GM18498 (cell line): Measurements from ENCODE around the gene SLC30A5.
"Not testable (repeated sequence)": the region's sequence is repeated elsewhere in the genome, so short reads cannot be mapped to it uniquely, and the experiment has no call there.

Experiments used
- ATAC-seq: cut with Tn5 transposase; IDR thresholded peaks from one replicate; pipeline ENCODE4 v1.9.1; 2021; ENCODE audit warnings: mild to moderate bottlenecking, moderate library complexity; ENCODE audit not compliant: unreplicated experiment

SLC30A5 gene

DNA sequence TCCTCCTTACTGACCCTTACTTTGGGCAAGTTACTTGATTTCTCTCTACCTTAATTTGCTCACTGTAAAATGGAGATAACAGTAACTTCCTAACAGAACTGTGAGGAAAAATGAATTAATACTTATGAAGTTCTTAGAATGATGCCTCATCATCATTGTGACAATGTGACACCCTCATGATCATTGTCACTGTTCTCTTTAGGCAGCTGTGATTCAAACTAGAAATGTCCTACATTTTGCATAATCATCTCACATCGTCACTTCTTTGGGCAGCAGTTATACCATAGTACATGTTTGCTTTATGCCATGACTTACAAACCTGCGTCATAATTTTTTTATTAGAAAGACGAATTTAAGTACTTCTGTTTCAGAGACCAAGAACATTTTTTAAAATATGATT lies 9.7 kb downstream of the SLC30A5 start:
- ATAC-seq = no peak

DNA sequence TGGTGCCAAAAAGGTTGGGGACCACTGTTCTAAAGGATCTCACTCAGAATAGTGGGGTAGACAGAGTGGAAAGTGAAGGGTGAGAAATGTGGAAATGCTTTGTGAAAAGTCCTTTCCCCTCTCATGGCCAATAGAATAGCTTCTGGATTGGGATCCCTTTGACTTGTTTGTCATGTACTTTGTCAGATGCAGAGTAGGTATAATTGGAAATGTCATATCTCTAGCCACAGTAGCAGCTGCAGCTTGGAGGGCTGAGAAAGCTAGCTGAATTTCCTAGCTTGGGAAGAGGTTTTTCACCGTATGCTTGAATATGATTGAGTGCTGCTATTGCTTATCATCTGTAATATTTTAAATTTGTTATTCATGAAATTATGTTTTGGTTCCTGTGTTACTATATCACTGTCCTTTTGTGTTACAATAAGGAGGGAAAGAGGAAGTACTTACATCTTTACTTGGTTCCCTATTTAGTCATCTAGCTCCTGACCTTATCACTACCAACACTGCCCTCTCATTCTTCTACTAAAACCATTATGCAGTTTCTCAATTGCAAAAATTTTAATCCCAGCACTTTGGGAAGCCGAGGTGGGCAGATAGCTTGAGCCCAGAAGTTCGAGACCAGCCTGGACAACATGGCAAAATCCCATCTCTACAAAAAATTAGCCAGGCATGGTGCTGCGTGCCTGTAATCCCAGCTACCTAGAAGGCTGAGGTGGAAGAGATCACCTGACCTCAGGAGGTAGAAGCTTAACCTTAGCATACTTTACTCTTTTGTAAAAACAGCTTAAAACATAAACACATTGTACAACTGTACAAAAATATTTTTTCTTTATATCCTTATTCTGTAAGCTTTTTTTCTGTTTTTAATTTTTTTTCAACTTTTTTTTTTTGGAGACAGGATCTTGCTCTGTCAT lies 12.4 kb downstream of the SLC30A5 start:
- ATAC-seq = peak; percentile 86

DNA sequence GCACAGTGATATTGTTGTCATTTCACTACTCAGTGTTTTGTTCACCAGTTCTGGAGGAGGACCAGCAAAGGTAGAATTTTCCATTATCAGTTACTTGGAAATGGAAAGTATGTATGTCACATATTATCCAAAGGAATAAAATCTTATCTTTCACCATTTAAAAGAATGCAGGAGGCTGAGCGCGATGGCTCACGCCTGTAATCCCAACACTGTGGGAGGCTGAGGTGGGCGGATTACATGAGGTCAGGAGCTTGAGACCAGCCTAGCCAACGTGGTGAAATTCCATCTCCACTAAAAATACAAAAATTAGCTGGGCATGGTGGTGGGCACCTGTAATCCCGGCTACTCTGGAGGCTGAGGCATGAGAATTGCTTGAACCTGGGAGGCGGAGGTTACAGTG lies 14.6 kb downstream of the SLC30A5 start:
- not testable (repeated sequence) for ATAC-seq

DNA sequence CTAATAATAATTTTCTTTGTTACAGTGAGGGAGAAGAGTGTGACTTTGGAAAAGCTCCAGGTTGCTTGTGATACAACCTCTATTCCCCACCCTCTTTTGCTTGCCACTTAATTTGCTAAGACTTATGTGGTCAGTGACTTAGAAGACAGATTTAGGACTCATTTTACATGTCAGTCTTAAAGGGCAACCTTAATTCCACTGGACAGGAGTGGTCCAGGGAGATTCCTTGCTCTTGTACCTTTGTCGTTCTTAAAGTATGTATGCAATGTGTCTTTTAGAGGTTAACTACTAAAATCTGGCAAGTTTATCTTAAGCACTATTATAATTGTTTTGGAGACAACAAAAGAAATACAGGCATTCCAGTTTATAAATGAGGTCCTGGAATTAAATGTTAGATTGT lies 20.0 kb downstream of the SLC30A5 start:
- no peak for ATAC-seq

DNA sequence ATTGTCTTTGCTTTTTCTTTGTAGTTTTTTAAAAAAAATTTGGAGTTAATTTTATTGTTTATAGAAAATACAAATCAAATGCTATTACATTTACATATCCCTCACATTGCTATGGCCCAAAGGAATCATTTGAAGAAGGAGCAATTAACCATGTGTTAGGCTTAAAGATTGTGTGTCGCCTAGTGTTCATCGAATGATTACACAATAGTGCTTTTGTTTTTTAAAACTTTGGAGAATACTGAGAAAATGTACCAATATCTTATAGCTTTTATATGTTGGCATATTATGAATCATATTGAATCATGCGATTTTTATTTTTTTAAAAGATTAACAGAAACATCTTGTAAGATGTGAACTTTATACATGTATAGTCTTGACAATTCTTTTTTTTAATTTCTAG lies 21.7 kb downstream of the SLC30A5 start:
- ATAC-seq = no peak

DNA sequence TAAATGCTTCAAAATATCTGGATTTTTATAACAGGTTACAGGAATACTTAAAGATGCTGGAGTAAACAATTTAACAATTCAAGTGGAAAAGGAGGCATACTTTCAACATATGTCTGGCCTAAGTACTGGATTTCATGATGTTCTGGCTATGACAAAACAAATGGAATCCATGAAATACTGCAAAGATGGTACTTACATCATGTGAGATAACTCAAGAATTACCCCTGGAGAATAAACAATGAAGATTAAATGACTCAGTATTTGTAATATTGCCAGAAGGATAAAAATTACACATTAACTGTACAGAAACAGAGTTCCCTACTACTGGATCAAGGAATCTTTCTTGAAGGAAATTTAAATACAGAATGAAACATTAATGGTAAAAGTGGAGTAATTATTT lies 35.6 kb downstream of the SLC30A5 start:
- no peak for ATAC-seq

DNA sequence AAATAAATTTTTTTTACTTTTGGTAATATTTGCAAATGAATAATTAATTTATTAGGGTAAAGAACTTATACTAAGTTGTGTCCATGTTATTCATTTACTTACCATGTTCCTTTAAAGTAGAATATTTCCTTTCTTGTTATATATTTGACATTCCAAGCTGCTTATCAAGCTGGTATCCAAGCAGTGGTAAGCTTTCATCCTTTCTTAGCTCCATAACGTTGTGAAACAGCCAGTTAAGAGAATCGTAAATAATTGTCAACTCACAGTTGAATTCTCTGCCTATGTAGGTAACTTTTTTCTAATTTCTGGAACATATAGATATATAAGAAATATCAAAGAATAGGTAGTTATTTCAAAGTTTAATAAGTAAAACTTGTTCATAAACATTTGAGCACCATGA lies 36.4 kb downstream of the SLC30A5 start:
- no peak for ATAC-seq

DNA sequence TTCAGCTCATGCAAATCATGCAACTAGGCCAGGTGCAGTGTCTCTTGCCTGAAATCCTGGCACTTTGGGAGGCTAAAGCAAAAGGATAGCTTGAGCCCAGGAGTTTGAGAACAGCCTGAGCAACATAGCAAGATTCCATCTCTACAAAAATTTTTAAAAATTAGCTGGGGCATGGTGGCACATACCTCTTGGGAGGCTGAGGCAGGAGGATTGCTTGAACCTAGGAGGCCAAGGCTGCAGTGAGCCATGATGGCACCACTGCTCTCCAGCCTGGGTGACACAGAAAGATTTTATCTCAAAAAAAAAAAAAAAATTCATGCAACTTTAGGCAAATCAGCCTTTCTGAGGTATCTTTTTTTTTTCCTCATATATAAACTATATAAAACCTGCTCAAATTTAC lies 37.5 kb downstream of the SLC30A5 start:
- ATAC-seq = no peak

DNA sequence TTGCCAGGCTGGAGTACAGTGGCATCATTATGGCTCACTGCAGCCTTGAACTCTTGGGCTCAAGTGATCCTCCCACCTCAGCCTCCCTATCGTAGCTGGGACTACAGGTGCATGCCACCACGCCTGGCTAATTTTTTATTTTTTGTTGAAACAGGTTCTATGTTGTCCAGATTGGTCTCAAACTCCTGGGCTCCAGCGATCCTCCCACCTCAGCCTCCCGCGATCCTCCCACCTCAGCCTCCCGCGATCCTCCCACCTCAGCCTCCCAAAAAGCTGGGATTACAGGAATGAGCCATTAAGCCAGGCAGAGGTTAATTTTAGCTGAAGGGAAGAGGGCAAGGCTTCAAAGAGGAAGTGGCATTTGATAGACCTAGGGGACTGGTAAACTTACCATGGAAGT lies 40.3 kb downstream of the SLC30A5 start:
- ATAC-seq = no peak

DNA sequence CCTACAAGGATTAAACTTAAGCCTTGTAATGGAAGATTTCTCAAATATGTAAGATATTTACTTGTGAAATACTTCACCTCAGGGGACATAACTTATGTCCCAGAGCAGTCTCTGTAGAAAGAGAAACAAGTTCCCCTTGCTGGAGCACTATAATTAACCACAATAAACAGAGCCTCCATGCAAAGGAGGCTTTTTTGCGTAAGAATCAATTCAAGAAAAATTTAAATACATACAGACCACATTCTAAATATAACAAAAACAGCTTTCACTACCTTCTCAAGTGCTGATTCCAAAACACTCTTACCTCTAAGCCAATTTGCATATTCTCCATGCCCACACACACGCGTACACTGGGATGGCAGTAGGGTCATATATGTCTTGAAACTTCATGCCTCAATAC lies 42.5 kb downstream of the SLC30A5 start:
- ATAC-seq = peak; percentile 94

DNA sequence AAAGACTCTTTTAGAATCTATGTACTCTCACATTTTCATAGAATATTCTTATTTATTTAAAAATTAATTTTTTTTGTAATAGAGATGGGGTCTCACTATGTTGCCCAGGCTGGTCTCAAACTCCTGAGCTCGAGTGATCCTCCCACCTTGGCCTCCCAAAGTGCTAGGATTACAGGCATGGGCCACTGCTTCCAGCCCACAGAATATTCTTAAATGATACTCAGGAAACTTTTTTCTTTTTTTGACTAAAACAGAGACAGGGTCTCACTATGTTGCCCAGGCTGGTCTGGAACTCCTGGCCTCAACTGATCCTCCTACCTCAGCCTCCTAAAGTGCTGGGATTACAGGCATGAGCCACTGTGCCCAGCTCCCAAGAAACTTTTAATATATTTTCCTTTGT lies 43.4 kb downstream of the SLC30A5 start:
- ATAC-seq = not testable (repeated sequence)

DNA sequence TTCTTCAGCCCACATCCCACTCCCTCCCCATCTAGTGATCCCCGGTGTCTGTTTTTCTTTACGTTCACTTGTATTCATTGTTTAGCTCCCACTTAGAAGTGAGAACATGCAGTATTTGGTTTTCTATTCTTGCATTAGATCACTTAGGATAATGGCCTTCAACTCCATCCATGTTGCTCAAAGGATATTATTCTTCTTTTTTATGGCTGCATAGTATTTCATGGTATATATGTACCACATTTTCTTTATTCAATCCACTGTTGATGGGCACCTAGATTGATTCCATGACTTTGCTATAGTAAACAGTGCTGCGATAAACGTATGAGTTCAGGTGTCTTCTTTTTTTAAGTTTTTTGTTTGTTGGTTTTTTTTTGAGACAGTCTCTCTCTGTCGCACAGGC lies 44.0 kb downstream of the SLC30A5 start:
- no peak for ATAC-seq

DNA sequence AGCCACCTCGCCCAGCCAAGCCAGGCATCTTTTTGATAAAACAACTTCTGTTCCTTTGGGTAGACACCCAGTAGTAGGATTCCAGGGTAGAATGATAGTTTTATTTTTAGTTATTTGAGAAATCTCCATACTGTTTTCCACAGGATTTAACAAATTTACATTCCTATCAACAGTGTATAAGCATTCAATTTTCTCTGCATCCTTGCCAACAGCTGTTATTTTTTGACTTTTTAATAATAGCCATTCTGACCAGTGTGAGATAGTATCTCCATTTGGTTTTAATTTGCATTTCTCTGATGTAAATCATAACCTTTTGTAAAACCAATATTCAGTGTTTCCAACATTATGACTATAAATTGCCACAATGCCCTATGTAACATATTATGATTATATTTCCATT lies 45.0 kb downstream of the SLC30A5 start:
- no peak for ATAC-seq

DNA sequence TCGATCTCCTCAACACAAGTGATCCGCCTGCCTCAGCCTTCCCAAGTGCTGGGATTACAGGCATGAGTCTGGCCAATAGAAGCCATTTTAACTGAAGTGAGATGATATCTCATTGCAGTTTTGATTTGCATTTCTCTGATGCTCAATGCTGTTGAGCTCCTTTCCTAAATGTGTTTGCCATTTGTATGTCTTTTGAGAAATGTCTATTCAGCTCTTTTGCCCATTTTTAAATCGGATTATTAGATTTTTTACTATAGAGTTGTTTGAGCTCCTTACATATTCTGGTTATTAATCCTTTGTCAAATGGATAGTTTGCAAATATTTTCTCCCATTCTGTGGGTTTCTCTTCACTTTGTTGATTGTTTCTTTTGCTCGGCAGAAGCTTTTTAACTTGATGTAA lies 46.4 kb downstream of the SLC30A5 start:
- ATAC-seq = not testable (repeated sequence)

DNA sequence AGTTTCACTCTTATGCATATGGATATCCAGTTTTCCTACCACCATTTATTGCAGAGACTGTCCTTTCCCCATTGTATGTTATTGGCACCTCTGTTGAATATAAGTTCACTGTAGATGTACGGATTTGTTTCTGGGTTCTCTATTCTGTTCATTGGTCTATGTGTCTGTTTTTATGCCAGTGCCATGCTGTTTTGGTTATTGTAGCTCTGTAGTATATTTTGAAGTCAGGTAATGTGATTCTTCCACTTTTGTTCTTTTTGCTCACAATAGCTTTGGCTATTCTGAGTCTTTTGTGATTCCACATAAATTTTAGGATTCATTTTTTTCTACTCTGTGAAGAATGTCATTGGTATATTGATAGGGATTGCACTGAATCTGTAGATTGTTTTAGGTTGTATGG lies 47.0 kb downstream of the SLC30A5 start:
- ATAC-seq = no peak

DNA sequence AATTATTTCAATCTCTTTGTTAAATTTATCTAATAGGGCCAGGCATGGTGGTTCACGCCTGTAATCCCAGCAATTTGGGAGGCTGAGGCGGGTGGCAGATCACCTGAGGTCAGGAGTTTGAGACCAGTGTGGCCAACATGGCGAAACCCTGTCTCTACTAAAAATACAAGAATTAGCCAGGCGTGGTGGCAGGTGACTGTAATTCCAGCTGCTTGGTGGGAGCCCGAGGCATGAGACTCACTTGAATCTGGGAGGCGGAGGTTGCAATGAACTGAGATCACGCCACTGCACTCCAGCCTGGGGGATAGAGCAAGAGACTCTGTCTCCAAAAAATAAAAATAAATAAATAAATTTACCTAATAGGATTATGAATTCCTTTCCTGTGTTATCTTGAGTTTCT lies 54.8 kb downstream of the SLC30A5 start:
- not testable (repeated sequence) for ATAC-seq

DNA sequence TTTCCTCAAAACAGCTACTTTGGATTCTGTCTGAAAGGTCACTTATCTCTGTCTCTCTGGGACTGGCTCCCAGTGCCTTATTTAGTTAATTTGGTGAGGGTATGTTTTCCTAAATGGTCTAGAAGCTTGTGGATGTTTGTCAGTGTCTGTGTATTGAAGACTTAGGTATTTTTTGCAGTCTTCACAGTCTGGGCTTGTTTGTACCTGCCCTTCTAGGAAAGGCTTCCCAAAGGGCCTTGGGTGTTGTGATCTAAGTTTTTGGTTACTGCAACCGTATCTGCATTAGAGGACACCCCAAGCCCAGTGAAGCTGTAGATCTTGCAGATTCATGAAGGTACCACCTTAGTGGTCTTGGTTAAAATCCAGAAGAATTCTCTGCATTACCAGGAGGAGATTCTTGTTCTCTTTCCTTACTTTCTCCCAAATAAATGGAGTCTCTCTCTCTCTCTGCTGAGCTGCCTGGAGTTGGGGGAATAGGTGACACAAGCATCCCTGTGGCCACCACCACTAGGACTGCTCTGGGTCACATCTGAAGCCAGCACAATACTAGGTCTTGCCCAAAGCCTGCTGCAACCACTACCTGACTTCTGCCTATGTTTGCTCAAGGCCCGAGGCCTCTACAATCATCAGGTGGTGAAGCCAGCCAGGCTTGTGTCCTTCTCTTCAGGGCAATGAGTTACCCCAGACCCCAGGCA lies 55.3 kb downstream of the SLC30A5 start:
- no peak for ATAC-seq

DNA sequence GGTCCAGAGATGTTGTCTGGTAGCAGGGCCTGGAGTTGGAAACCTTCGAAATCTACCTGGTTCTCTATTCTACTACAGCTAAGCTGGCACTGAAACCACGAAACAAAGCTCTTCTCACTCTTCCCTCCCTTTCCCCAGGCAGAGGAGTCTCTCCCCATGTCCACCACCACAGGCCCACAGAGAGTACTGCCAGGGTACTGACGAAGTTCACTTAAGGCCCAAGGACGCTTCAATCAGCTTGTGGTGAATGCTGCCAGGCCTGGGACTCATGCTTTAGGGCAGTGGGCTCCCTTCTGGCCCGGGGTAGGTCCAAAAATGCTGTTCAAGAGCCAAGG lies 55.8 kb downstream of the SLC30A5 start:
- no peak for ATAC-seq

DNA sequence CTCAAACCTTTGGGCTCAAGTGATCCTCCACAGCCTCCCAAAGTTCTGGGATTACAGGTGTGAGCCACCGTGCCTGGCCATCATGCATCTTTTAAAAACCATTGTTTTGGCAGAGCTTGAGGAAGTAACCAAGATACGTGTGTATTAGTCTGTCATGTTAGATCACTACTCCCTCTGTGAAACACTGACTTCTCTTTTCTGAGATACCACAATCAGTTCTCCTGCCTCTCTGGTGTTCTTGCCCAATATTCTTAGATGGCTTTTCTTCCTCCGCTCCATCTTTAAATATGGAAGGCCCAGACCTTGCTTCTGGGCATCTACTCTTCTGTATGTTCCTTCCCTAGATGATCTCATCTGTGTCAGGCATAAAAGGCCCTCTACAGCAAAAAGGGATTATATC lies 58.9 kb downstream of the SLC30A5 start:
- no peak for ATAC-seq

DNA sequence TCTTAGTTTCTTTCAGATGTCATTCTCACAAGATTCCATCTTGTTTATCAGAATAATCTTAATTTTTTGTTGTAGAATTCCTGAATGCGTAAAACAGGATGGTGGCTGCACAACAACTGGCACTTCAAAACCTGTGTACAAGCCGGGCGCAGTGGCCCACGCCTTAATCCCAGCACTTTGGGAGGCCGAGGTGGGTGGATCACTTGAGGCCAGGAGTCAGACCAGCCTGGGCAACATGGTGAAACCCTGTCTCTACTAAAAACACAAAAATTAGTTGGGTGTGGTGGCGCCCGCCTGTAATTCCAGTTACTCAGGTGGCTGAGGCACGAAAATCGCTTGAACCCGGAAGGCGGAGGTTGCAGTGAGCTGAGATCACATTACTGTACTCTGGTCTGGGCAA lies 62.6 kb downstream of the SLC30A5 start:
- no peak for ATAC-seq

DNA sequence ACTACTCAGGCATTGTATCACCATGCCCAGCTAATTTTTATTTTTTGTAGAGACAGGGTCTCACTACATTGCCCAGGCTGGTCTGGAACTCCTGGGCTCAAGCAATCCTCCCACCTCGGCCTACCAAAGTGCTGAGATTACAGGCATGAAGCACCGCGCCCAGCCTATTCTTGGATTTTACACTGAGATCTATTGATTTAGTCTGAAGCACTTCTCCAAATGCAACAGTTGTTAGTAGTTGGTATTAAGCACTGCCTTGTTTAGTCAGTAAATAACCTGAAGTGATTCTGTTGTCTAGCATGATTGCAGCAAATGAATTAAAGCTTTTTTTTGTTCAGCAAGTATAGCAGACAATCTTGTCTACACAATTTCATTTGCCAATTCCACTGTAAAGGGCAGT lies 64.2 kb downstream of the SLC30A5 start:
- no peak for ATAC-seq

DNA sequence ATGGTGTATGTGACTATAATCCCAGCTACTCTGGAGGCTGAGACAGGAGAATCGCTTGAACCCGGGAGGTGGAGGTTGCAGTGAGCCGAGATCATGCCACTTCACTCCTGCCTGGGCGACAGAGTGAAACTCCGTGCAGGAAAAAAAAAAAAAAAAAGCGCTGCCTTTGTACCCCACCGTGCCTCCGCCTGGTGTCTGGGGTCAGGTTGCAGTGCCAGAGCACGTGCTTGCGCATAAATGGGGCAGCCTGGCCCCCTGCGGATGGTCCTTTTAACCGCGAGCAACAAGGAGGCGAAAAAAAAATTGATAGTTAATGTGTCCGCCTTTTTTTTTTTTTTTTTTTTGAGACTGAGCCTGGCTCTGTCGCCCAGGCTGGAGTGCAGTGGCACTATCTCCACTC lies 66.8 kb downstream of the SLC30A5 start:
- ATAC-seq = no peak
